Measurements from ENCODE around the gene ZNF552. TPM values are rescaled to one million over a fixed set of nuclear protein-coding genes. Genes with fewer than 3 reads are reported as not detected.

The ZNF552 gene
- total and polyA plus RNA-seq, 2 of the 8 experiments (the other 6 are each of a cell fraction or from before 2014, with no cell fraction given) = 5.9 to 11.6 TPM

Other genes starting within 250 kb of the ZNF552 start
- gene ZNF416, start 236.0 kb downstream of the ZNF552 start, total RNA-seq (2021; fragmentation: NEBNext Ultra II Directional; extraction: Animal tissue kit (Norgen Biotek cat#: 25700)) = 9.7 and 10.3 TPM in 2 replicates
- gene ZNF416, start 236.0 kb downstream of the ZNF552 start, polyA plus RNA-seq (2011; rRNA removed) = 2.7 and 3.2 TPM in 2 replicates
- 36.5 and 38.5 TPM in 2 replicates for gene ZIK1, start 230.8 kb downstream of the ZNF552 start, total RNA-seq (2021; fragmentation: NEBNext Ultra II Directional; extraction: Animal tissue kit (Norgen Biotek cat#: 25700))
- 19.4 and 21.2 TPM in 2 replicates for gene ZIK1, start 230.8 kb downstream of the ZNF552 start, polyA plus RNA-seq (2011; rRNA removed)
- gene ZNF530, start 215.0 kb downstream of the ZNF552 start, total RNA-seq (2021; fragmentation: NEBNext Ultra II Directional; extraction: Animal tissue kit (Norgen Biotek cat#: 25700)) = 6.3 and 9.3 TPM in 2 replicates
- gene ZNF530, start 215.0 kb downstream of the ZNF552 start, polyA plus RNA-seq (2011; rRNA removed) = 4.2 and 4.7 TPM in 2 replicates
- gene ZNF134, start 200.7 kb downstream of the ZNF552 start, total RNA-seq (2021; fragmentation: NEBNext Ultra II Directional; extraction: Animal tissue kit (Norgen Biotek cat#: 25700)) = 54.6 and 55.1 TPM in 2 replicates
- 16.6 and 19.4 TPM in 2 replicates for gene ZNF134, start 200.7 kb downstream of the ZNF552 start, polyA plus RNA-seq (2011; rRNA removed)
- 15.0 and 15.7 TPM in 2 replicates for gene ZNF211, start 181.7 kb downstream of the ZNF552 start, total RNA-seq (2021; fragmentation: NEBNext Ultra II Directional; extraction: Animal tissue kit (Norgen Biotek cat#: 25700))
- gene ZNF211, start 181.7 kb downstream of the ZNF552 start, polyA plus RNA-seq (2011; rRNA removed) = 5.0 and 7.5 TPM in 2 replicates
- gene ZSCAN4, start 146.0 kb downstream of the ZNF552 start, total RNA-seq (2021; fragmentation: NEBNext Ultra II Directional; extraction: Animal tissue kit (Norgen Biotek cat#: 25700)) = not detected in 2 replicates
- gene ZSCAN4, start 146.0 kb downstream of the ZNF552 start, polyA plus RNA-seq (2011; rRNA removed) = not detected in 2 replicates
- gene ZNF551, start 132.9 kb downstream of the ZNF552 start, total RNA-seq (2021; fragmentation: NEBNext Ultra II Directional; extraction: Animal tissue kit (Norgen Biotek cat#: 25700)) = 30.0 and 33.0 TPM in 2 replicates
- gene ZNF551, start 132.9 kb downstream of the ZNF552 start, polyA plus RNA-seq (2011; rRNA removed) = 14.6 and 19.2 TPM in 2 replicates
- 9.5 and 11.6 TPM in 2 replicates for gene ZNF154, start 105.7 kb downstream of the ZNF552 start, total RNA-seq (2021; fragmentation: NEBNext Ultra II Directional; extraction: Animal tissue kit (Norgen Biotek cat#: 25700))
- gene ZNF154, start 105.7 kb downstream of the ZNF552 start, polyA plus RNA-seq (2011; rRNA removed) = 4.8 and 5.3 TPM in 2 replicates
- 6.6 and 7.2 TPM in 2 replicates for gene ZNF671, start 87.3 kb downstream of the ZNF552 start, total RNA-seq (2021; fragmentation: NEBNext Ultra II Directional; extraction: Animal tissue kit (Norgen Biotek cat#: 25700))
- 5.3 and 7.0 TPM in 2 replicates for gene ZNF671, start 87.3 kb downstream of the ZNF552 start, polyA plus RNA-seq (2011; rRNA removed)
- 17.3 and 20.5 TPM in 2 replicates for gene ZNF776, start 68.1 kb downstream of the ZNF552 start, total RNA-seq (2021; fragmentation: NEBNext Ultra II Directional; extraction: Animal tissue kit (Norgen Biotek cat#: 25700))
- 7.8 and 10.6 TPM in 2 replicates for gene ZNF776, start 68.1 kb downstream of the ZNF552 start, polyA plus RNA-seq (2011; rRNA removed)
- gene ZNF586, start 45.2 kb downstream of the ZNF552 start, total RNA-seq (2021; fragmentation: NEBNext Ultra II Directional; extraction: Animal tissue kit (Norgen Biotek cat#: 25700)) = 14.5 and 15.5 TPM in 2 replicates
- 5.7 and 8.1 TPM in 2 replicates for gene ZNF586, start 45.2 kb downstream of the ZNF552 start, polyA plus RNA-seq (2011; rRNA removed)
- gene ZNF587B, start 15.4 kb upstream of the ZNF552 start, total RNA-seq (2021; fragmentation: NEBNext Ultra II Directional; extraction: Animal tissue kit (Norgen Biotek cat#: 25700)) = 53.7 and 60.1 TPM in 2 replicates
- gene ZNF587B, start 15.4 kb upstream of the ZNF552 start, polyA plus RNA-seq (2011; rRNA removed) = 11.3 and 13.8 TPM in 2 replicates
- gene ZNF587, start 34.9 kb upstream of the ZNF552 start, total RNA-seq (2021; fragmentation: NEBNext Ultra II Directional; extraction: Animal tissue kit (Norgen Biotek cat#: 25700)) = 41.5 and 42.1 TPM in 2 replicates
- 17.4 and 18.1 TPM in 2 replicates for gene ZNF587, start 34.9 kb upstream of the ZNF552 start, polyA plus RNA-seq (2011; rRNA removed)
- gene ZNF814, start 74.1 kb upstream of the ZNF552 start, total RNA-seq (2021; fragmentation: NEBNext Ultra II Directional; extraction: Animal tissue kit (Norgen Biotek cat#: 25700)) = 90.7 and 90.9 TPM in 2 replicates
- gene ZNF814, start 74.1 kb upstream of the ZNF552 start, polyA plus RNA-seq (2011; rRNA removed) = 99.6 and 110 TPM in 2 replicates
- 19.2 and 19.7 TPM in 2 replicates for gene ZNF417, start 101.7 kb upstream of the ZNF552 start, total RNA-seq (2021; fragmentation: NEBNext Ultra II Directional; extraction: Animal tissue kit (Norgen Biotek cat#: 25700))
- 4.4 and 5.4 TPM in 2 replicates for gene ZNF417, start 101.7 kb upstream of the ZNF552 start, polyA plus RNA-seq (2011; rRNA removed)
- 18.5 and 18.8 TPM in 2 replicates for gene ZNF418, start 120.5 kb upstream of the ZNF552 start, total RNA-seq (2021; fragmentation: NEBNext Ultra II Directional; extraction: Animal tissue kit (Norgen Biotek cat#: 25700))
- 8.1 and 10.5 TPM in 2 replicates for gene ZNF418, start 120.5 kb upstream of the ZNF552 start, polyA plus RNA-seq (2011; rRNA removed)
- gene ZNF256, start 132.8 kb upstream of the ZNF552 start, total RNA-seq (2021; fragmentation: NEBNext Ultra II Directional; extraction: Animal tissue kit (Norgen Biotek cat#: 25700)) = 13.5 and 14.2 TPM in 2 replicates
- gene ZNF256, start 132.8 kb upstream of the ZNF552 start, polyA plus RNA-seq (2011; rRNA removed) = 5.7 and 6.1 TPM in 2 replicates
- gene C19orf18, start 159.6 kb upstream of the ZNF552 start, total RNA-seq (2021; fragmentation: NEBNext Ultra II Directional; extraction: Animal tissue kit (Norgen Biotek cat#: 25700)) = 0.98 and 0.99 TPM in 2 replicates
- 0.08 and 0.12 TPM in 2 replicates for gene C19orf18, start 159.6 kb upstream of the ZNF552 start, polyA plus RNA-seq (2011; rRNA removed)
- 17.5 and 19.3 TPM in 2 replicates for gene ZNF606, start 187.9 kb upstream of the ZNF552 start, total RNA-seq (2021; fragmentation: NEBNext Ultra II Directional; extraction: Animal tissue kit (Norgen Biotek cat#: 25700))
- 5.2 and 10.2 TPM in 2 replicates for gene ZNF606, start 187.9 kb upstream of the ZNF552 start, polyA plus RNA-seq (2011; rRNA removed)
- gene ZSCAN1, start 219.1 kb upstream of the ZNF552 start, total RNA-seq (2021; fragmentation: NEBNext Ultra II Directional; extraction: Animal tissue kit (Norgen Biotek cat#: 25700)) = 0.69 and 1.2 TPM in 2 replicates
- gene ZSCAN1, start 219.1 kb upstream of the ZNF552 start, polyA plus RNA-seq (2011; rRNA removed) = 4.3 and 6.4 TPM in 2 replicates
- 5.2 and 5.3 TPM in 2 replicates for gene ZNF135, start 244.4 kb upstream of the ZNF552 start, total RNA-seq (2021; fragmentation: NEBNext Ultra II Directional; extraction: Animal tissue kit (Norgen Biotek cat#: 25700))
- gene ZNF135, start 244.4 kb upstream of the ZNF552 start, polyA plus RNA-seq (2011; rRNA removed) = 6.9 and 7.9 TPM in 2 replicates